OCI-M1 (cell line): ENCODE measurements around the gene KLHL25.

Source experiments
- DNase-seq: peaks from one replicate; lab custom pipeline; 2025; lab: John Stamatoyannopoulos, UW

KLHL25 gene

GRCh38 chr15:85717212-85717611 lies 77.5 kb downstream of the KLHL25 start:
- DNase-seq, result no peak

- no peak for DNase-seq
Measured at GRCh38 chr15:85716261-85716660, 78.5 kb downstream of the KLHL25 start.

GRCh38 chr15:85711580-85712192 lies 83.0 kb downstream of the KLHL25 start:
- DNase-seq, result no peak

GRCh38 chr15:85710340-85710842 lies 84.3 kb downstream of the KLHL25 start:
- DNase-seq, result no peak
